Lung (tissue), 12 donors: ENCODE data around the gene DDX1. TPM values are rescaled to one million over a fixed set of nuclear protein-coding genes. Genes with fewer than 3 reads are reported as not detected.

Source experiments
- ATAC-seq: fragments of 200-7000 bp; cut with Tn5 transposase; one replicate; pipeline ENCODE4 v1.9.1; 2020; ENCODE audit warnings: moderate number of reproducible peaks; ENCODE audit not compliant: insufficient read depth, low FRiP score
- DNase-seq, 3 donors: peaks; one replicate each; pipeline ENCODE4 v3.0.0-alpha.2; 2013 to 2017
- H3K27ac ChIP-seq, 2 donors: one replicate each; pipeline ENCODE4 v1.5.1; 2013; ENCODE audit warnings: mild to moderate bottlenecking in 2 of 2, moderate library complexity in 2 of 2, control low read depth in 1 of 2, inconsistent platforms in 1 of 2, low read depth in 1 of 2, low read length in 1 of 2
- H3K27me3 ChIP-seq, 3 donors: one replicate each; pipeline ENCODE4 v1.5.1; 2013; ENCODE audit warnings: low read length in 2 of 3; ENCODE audit not compliant: control insufficient read depth in 3 of 3, insufficient read depth in 3 of 3
- H3K36me3 ChIP-seq, 4 donors: one replicate each; pipeline ENCODE4 v1.5.1; 2013; ENCODE audit warnings: low read length in 4 of 4, mild to moderate bottlenecking in 1 of 4, moderate library complexity in 1 of 4; ENCODE audit not compliant: control insufficient read depth in 4 of 4, insufficient read depth in 4 of 4
- H3K4me1 ChIP-seq, 5 donors: one replicate each; pipeline ENCODE4 v1.5.1; 2013; ENCODE audit warnings: low read length in 5 of 5, mild to moderate bottlenecking in 2 of 5, moderate library complexity in 1 of 5; ENCODE audit not compliant: control insufficient read depth in 5 of 5, insufficient read depth in 5 of 5
- H3K4me3 ChIP-seq: one replicate; pipeline ENCODE4 v1.5.1; 2013; ENCODE audit warnings: mild to moderate bottlenecking, control low read depth, moderate library complexity
- H3K9ac ChIP-seq, 2 donors: one replicate each; pipeline ENCODE4 v1.5.1; 2013; ENCODE audit warnings: low read length in 2 of 2, control low read depth in 1 of 2; ENCODE audit not compliant: insufficient read depth in 1 of 2
- H3K9me3 ChIP-seq, 4 donors: one replicate each; pipeline ENCODE4 v1.5.1; 2013; ENCODE audit warnings: low read length in 3 of 4, mild to moderate bottlenecking in 1 of 4, moderate library complexity in 1 of 4; ENCODE audit not compliant: control insufficient read depth in 4 of 4, insufficient read depth in 3 of 4
- CTCF ChIP-seq: IDR thresholded peaks from 2 replicates; pipeline ENCODE4 v1.5.1; 2012; ENCODE audit warnings: mild to moderate bottlenecking; ENCODE audit errors: control extremely low read depth, extremely low read depth
- WGBS, 2 donors: extraction: QIAGEN DNeasy Blood & Tissue Kit; methylation state at CpG; one replicate each; pipeline ENCODE4 v1.1.7; 2013; 5-methylcytosine and 5-hydroxymethylcytosine counted together
- polyA plus RNA-seq, 2 donors: library from polyadenylated mRNA; stranded (reverse); fragments of 200-250 nt; gene quantifications; one replicate each; pipeline ENCODE4 v1.2.1, GENCODE V29; 2013
- total RNA-seq, 2 donors: library from RNA; depleted of rRNA in 1 of 2; stranded (reverse); fragments of >200 nt in 1 of 2; gene quantifications; one replicate each; pipeline ENCODE4 v1.2.1, GENCODE V29; 2014 to 2021
- donor health status: control.
- donor health status: control.
- donor health status: Bipolar disorder and iron deficiency.
- donor health status: healthy.
- donor health status: DM: yes; HTN: yes; CAD: no.

Gene DDX1
- total and polyA plus RNA-seq, 4 donors, result 53.7 to 85.2 (median 60.5) TPM

GRCh38 chr2:15638720-15639119, 47.1 kb downstream of the DDX1 start:
- H3K27me3 ChIP-seq, result no peaks in the 10 kb centered on the region
- H3K27ac ChIP-seq, result no peak overlapping the region
- no peak for DNase-seq
- H3K9ac ChIP-seq, result no peak overlapping the region
- peaks cover 0 to 10% (median 2%) of the 10 kb centered on the region in 4 donors for H3K9me3 ChIP-seq
- no peak overlapping the region for H3K4me3 ChIP-seq
- H3K36me3 ChIP-seq, result peaks cover 1 to 8% (median 4%) of the 10 kb centered on the region in 4 donors
- ATAC-seq, result no peak
- H3K4me1 ChIP-seq, result peaks cover 2 to 22% (median 16%) of the 10 kb centered on the region in 5 donors
- no peak for TF ChIP-seq CTCF

- peaks cover 0 to 10% (median 2%) of the 10 kb centered on the region in 4 donors for H3K9me3 ChIP-seq
- ATAC-seq (no peak), DNase-seq (no peak)
- no peak for TF ChIP-seq CTCF
- peaks cover 0 to 7% (median 3%) of the 10 kb centered on the region in 4 donors for H3K36me3 ChIP-seq
- H3K4me3 ChIP-seq, result no peak overlapping the region
- 88 to 97% methylated on average over 12 of the region's 12 CpGs for whole genome bisulfite sequencing, 2 donors
- H3K27ac ChIP-seq, result no peak overlapping the region
- H3K9ac ChIP-seq, result no peak overlapping the region
- no peaks in the 10 kb centered on the region for H3K27me3 ChIP-seq
- peaks cover 2 to 22% (median 16%) of the 10 kb centered on the region in 5 donors for H3K4me1 ChIP-seq
Observed at GRCh38 chr2:15639323-15640251, 47.9 kb downstream of the DDX1 start.

- 17 to 33% methylated on average over 6 of the region's 6 CpGs for WGBS, 2 donors
- H3K4me3 ChIP-seq, result no peak overlapping the region
- TF ChIP-seq CTCF, result no peak
- peaks cover 0 to 10% (median 2%) of the 10 kb centered on the region in 4 donors for H3K9me3 ChIP-seq
- peak in 2 of 3 donors; percentile 37 to 60 for DNase-seq
- H3K4me1 ChIP-seq, result peaks cover 2 to 22% (median 16%) of the 10 kb centered on the region in 5 donors
- H3K9ac ChIP-seq, result no peak overlapping the region
- no peaks in the 10 kb centered on the region for H3K27me3 ChIP-seq
- H3K36me3 ChIP-seq, result peaks cover 0 to 5% (median 2%) of the 10 kb centered on the region in 4 donors
- no peak for ATAC-seq
- no peak overlapping the region for H3K27ac ChIP-seq
Observed at GRCh38 chr2:15640261-15640711, 48.6 kb downstream of the DDX1 start.
